ENCODE measurements around the gene ANO2.

ANO2 gene

DNA sequence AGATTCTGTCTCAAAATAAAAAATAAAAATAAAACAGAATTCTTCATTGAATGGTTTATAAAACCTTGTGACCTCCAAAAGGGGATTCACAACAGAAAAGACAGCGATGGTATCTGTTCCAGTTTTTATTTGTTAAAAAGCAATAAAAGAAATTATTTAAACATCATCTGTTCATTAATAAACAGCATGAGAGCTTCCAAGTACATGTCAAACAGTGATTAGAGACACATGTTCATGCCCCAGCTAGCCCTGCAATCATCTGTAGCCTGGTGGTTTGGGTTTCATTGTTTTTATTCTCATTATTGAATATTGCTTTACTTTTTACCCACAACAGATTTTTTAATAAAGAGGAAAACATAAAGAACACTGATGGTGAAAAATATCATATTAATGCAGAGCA lies 173.3 kb downstream of the ANO2 start:
- DNase-seq: no peak

DNA sequence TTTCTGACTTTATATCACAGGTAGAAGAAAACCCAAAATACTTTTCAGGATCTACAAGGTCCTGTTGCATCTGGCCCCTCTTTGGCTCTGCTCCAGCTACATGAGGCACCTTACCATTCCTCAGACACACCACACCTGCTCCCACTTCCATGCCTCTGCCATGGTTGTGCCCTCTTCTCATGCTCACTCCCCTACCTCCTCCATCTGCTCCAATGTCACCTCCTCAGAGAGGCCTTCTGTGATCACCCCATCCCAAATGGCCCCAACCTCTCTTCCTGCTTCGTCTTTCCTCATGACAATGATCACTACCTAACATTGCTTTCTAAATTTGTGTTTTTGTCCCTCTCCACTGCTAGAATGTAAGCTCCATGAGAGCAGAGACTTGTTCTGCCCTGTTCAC lies 174.3 kb downstream of the ANO2 start:
- no peak for DNase-seq

- DNase-seq: no peak
These were observed 176.4 kb downstream of the ANO2 start for GRCh38 chr12:5768581-5769196.

- DNase-seq: no peak
These were observed 176.9 kb downstream of the ANO2 start for GRCh38 chr12:5768171-5768570.

- no peak for DNase-seq
These were observed 186.7 kb downstream of the ANO2 start for GRCh38 chr12:5758347-5758746.

GRCh38 chr12:5756338-5756842 lies 188.7 kb downstream of the ANO2 start:
- DNase-seq: no peak

- DNase-seq: no peak
These were observed 197.0 kb downstream of the ANO2 start for GRCh38 chr12:5748027-5748426.

DNA sequence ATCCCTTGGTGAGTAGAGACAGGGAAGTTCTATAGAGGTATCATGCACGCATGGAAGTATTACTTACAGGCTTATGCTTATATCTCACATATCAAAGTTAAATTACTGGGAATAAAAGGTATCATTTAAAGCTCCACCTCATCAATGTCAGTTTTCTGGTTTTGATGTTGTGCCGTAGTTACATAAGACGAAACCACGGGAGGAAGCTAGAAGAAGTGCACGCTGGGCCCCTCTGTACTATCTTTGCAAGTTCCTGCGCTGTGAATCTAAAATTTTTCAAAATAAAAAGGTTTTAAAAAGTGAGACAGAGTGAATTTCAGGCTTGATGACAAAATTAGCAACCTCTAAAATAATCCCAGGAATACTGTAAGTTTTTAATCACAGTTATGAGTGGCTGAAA lies 198.1 kb downstream of the ANO2 start:
- DNase-seq: no peak

- DNase-seq: no peak
These were observed 198.8 kb downstream of the ANO2 start for GRCh38 chr12:5746036-5746908.

DNA sequence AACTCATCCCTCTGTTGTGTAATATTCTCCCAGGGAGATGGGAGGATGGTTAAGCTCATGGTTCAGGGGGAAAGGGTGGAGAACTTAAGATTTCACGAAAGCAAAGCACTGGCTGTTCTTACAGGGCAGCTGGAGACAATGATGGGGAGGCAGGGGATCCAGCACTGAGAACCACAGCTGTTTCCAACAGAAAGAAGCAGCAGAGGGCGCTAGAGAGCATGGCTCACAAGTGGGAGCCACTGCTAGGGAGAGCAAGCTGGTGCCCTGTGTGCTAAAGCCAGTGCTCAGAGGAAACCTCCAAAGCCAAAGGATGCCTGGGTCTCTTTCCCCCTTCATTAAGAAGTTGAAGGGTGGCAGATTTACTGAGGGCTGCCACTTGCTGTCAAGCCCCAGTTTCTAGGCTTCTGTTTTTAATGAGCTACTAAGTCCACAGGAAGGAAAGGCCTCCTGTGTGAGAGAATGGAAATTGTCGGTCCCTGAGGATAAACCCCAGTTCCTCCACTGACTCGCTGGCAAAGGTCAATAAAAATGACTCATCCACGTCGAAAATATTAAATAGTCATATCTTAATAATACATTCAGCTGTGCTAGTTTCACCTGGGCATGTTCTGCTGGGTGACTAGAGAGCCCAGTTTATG lies 199.7 kb downstream of the ANO2 start:
- DNase-seq: peak; percentile 85

GRCh38 chr12:5742258-5742657 lies 202.8 kb downstream of the ANO2 start:
- no peak for DNase-seq

DNA sequence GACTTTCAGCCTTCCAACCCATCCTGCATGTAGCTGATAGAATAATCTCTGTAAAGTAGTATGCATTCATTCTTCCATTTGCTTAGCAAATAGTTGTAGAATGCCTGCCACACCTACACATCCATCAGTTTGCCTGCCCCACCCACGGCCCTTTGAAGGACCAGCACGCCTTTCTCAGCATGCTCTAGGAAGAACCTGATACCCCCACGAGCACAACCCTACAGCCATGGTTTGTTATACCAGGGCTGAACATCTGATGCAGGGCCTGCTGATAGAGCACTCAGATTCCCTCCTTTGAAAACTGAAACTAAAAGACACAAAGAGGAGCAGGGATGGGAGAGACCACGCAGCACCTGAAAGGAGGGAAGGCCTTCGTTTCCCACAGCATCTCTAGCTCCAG lies 205.1 kb downstream of the ANO2 start:
- DNase-seq: no peak

DNA sequence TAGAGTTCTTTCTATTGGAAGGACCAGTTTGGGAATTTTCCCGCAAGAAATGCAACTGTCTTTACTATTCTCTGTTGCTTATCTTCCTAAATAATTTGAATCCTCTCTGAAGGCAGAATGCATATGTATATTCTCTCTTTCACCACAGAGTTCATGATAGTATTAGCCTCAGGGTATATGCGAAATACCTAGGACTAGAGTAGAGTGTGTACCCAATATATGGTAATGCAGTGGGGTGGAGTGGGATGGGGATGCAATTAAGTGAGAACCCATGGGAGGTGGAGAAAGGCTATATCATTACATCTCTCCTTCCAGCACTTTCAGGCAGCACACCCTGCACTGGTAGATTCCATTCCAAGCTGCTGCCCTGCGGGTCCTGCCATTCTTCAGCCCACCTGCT lies 207.3 kb downstream of the ANO2 start:
- no peak for DNase-seq

DNA sequence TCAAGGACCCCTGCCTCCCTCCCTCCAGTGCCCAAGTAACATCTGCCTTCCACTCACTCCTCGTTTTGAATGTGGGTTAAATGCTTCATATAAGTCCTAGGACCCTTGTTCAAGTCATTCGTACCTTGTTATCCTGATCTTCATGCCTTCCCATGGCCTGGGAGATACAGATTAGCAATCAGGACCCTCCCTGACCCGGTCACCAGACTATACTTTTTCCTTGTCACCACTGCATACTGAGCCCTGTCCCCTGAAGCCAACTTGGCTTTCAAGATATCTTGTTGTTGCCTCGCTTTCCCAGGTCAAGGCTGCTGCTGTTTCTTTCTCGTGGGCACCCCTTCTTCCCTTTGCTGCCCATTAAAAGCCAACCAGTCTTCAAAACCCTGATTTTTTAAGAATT lies 208.5 kb downstream of the ANO2 start:
- no peak for DNase-seq

GRCh38 chr12:5736016-5736415 lies 209.0 kb downstream of the ANO2 start:
- DNase-seq: no peak

DNA sequence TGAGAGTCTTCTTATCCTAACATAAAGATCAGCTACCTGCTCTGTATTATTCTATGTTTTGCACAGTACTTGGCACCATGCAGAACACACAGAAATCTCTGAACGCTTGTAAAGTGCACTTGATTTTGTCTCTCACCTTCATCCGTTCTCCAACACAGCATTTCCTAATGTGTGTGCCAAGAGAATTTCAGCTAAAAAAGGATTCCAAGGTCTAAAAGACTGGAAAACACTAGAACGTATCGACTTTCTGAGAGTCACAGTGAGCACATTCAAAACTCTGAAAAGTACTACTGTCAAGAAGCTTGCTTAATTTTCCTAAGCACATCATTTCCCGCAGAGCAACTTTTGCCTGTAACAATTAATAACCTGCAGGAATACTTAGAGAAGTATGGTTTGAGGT lies 211.1 kb downstream of the ANO2 start:
- DNase-seq: no peak

GRCh38 chr12:5733136-5733755 lies 211.8 kb downstream of the ANO2 start:
- no peak for DNase-seq

DNA sequence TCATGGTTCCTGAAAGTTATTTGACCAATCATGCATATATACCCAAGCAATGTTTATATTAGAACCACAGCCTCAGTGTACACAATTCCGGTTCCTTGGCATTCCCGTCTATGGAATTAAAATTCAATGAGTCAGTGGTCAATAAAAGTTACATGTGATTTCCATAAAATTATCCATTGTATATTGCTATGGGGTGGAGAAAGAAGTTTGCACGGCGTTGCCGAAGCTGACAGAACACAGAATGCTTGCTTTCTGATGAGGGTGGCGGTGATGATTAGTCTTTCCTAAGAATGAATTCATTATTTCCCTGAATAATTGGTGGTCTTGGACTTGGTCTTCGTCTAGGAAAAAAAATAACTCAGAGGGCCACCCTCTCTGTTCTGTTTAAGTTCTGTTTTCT lies 214.1 kb downstream of the ANO2 start:
- no peak for DNase-seq

GRCh38 chr12:5723711-5724252 lies 221.3 kb downstream of the ANO2 start:
- DNase-seq: peak; percentile 61

- DNase-seq: no peak
These were observed 222.0 kb downstream of the ANO2 start for GRCh38 chr12:5723071-5723470.

- no peak for DNase-seq
These were observed 224.6 kb downstream of the ANO2 start for GRCh38 chr12:5720381-5721005.

- no peak for DNase-seq
These were observed 226.4 kb downstream of the ANO2 start for GRCh38 chr12:5718680-5719079.

GRCh38 chr12:5718073-5718472 lies 227.0 kb downstream of the ANO2 start:
- DNase-seq: no peak
